ENCODE data around the gene MMP23B. TPM values are rescaled to one million over a fixed set of nuclear protein-coding genes. Genes with fewer than 3 reads are reported as not detected.

Gene MMP23B
- total and polyA plus RNA-seq, 8 donors = 5.5 to 111 (median 15.7) TPM

GRCh38 chr1:1615256-1616044 is 16.5 kb upstream of the MMP23B start, which contains the start of gene MIB2:
Gene MIB2 (plus strand): TSS chr1:1615500. CDS start chr1:1623453, 7,953 bp downstream.
- no peaks in the 10 kb centered on the region for H3K9me3 ChIP-seq
- DNase-seq = peak; percentile 97 to 99
- intact Hi-C loops (cut with DNase I; ENCODE audit: low total_unique reads) = no loop called here
- H3K4me3 ChIP-seq = peak within 1 kb of the TSS; percentile 88 to 98 (median 93)
- no peaks in the 10 kb centered on the region for H3K27me3 ChIP-seq
- WGBS, 5 donors = 0% methylated on average over 17 to 107 of the region's 107 CpGs
- peak within 1 kb of the TSS; percentile 99 to 100 (median 100) for H3K27ac ChIP-seq
- TF ChIP-seq EP300 (IDR thresholded peaks at IDR 0.05) (no peak), POLR2AphosphoS5 (IDR thresholded peaks at IDR 0.05) (peak; percentile 80 to 89 (median 85)), POLR2A (IDR thresholded peaks at IDR 0.05) (no peak)
- TF ChIP-seq, protein P1, sequence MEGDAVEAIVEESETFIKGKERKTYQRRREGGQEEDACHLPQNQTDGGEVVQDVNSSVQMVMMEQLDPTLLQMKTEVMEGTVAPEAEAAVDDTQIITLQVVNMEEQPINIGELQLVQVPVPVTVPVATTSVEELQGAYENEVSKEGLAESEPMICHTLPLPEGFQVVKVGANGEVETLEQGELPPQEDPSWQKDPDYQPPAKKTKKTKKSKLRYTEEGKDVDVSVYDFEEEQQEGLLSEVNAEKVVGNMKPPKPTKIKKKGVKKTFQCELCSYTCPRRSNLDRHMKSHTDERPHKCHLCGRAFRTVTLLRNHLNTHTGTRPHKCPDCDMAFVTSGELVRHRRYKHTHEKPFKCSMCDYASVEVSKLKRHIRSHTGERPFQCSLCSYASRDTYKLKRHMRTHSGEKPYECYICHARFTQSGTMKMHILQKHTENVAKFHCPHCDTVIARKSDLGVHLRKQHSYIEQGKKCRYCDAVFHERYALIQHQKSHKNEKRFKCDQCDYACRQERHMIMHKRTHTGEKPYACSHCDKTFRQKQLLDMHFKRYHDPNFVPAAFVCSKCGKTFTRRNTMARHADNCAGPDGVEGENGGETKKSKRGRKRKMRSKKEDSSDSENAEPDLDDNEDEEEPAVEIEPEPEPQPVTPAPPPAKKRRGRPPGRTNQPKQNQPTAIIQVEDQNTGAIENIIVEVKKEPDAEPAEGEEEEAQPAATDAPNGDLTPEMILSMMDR (IDR thresholded peaks at IDR 0.05) = no peak
- peaks cover 23 to 56% (median 43%) of the 10 kb centered on the region in 4 donors for H3K4me1 ChIP-seq
- H3K36me3 ChIP-seq = peaks cover 0 to 20% (median 11%) of the 10 kb centered on the region in 4 donors

DNA sequence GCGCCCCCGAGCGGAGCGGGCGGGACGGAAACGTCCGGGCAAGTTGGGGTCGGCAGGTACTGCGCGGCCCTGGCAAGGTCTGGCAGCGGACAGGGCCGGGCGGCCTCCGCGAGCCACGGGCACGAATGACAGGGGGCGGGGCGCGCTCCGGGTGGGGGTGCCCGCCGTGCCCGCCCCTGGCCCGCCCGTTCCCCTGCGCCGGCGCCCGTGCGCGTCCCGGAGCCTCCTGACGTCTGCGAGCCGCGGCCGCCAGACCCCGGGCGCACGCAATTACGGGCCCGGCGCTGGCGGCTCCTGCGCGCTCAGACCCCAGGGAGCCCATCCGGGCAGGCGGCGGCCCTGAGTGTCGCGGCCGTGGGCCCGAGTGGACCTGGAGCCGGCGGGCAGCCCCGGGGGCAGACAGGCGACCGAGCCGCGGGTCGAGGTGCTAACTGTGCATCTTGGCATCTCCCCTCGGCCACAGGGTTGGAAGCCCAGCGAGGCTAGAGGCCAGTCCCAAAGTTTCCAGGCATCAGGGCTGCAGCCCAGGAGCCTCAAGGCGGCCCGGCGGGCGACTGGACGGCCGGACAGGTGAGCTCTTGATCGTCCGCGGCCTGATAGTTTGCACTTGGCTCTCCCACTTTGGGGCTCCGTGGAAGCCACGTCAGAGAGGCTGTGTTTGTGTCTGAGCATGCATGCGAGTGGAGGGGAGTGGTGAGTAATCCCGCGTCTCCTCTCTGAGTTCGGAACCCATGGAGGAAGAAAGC is 15.8 kb upstream of the MMP23B start:
- TF ChIP-seq, protein P1 (IDR thresholded peaks at IDR 0.05) = no peak
- TF ChIP-seq POLR2AphosphoS5 (IDR thresholded peaks at IDR 0.05) (no peak), POLR2A (IDR thresholded peaks at IDR 0.05) (no peak), EP300 (IDR thresholded peaks at IDR 0.05) (no peak)

DNA sequence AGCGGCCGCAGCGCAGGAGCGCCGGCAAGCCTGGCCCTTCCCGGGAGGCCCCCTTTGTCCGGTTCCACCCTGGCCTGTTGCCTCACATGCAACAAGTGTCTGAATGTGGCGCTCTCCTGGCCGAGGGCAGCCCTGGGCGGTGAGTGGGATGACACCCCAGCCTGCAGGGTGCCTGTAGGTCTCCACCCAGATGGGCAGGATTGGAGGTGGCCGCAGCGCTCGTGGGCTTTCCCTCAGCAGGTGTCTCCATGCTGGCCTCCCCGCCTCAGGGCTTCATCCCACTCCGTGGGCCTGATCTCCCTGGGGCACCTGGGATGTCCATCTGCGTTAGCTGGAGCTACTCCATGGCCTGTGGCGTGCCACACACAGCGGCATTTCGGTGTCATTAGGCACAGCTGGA is 15.1 kb upstream of the MMP23B start:
- intact Hi-C loops (cut with DNase I; ENCODE audit: low total_unique reads) = no loop called here
- H3K4me3 ChIP-seq = peak overlapping the region; percentile 88 to 98 (median 93)
- H3K36me3 ChIP-seq = peaks cover 0 to 20% (median 11%) of the 10 kb centered on the region in 4 donors
- H3K4me1 ChIP-seq = peaks cover 23 to 63% (median 52%) of the 10 kb centered on the region in 4 donors
- DNase-seq = no peak
- H3K9me3 ChIP-seq = no peaks in the 10 kb centered on the region
- H3K27ac ChIP-seq = peak overlapping the region in 3 of 5 donors; percentile 99 to 100 (median 100)
- WGBS, 5 donors = 55 to 83% (median 65%) methylated on average over 13 to 19 of the region's 19 CpGs
- TF ChIP-seq EP300 (IDR thresholded peaks at IDR 0.05) = no peak
- TF ChIP-seq, protein P1 (IDR thresholded peaks at IDR 0.05) = no peak
- TF ChIP-seq POLR2AphosphoS5 (IDR thresholded peaks at IDR 0.05) = no peak
- TF ChIP-seq POLR2A (IDR thresholded peaks at IDR 0.05) = no peak
- H3K27me3 ChIP-seq = no peaks in the 10 kb centered on the region

More for the DNA sequence above, 15.8 kb upstream of the MMP23B start:
- Histone ChIP-seq H3K36me3 (peaks cover 0 to 20% (median 11%) of the 10 kb centered on the region in 4 donors), H3K9me3 (no peaks in the 10 kb centered on the region), H3K27me3 (no peaks in the 10 kb centered on the region), H3K4me1 (peaks cover 23 to 63% (median 47%) of the 10 kb centered on the region in 4 donors), H3K4me3 (peak overlapping the region; percentile 88 to 98 (median 93)), H3K27ac (peak overlapping the region; percentile 99 to 100 (median 100))
- intact Hi-C loops (cut with DNase I; ENCODE audit: low total_unique reads) = no loop called here
- peak; percentile 58 to 71 for DNase-seq
- 3 to 36% (median 4%) methylated on average over 15 to 80 of the region's 80 CpGs for WGBS, 5 donors

DNA sequence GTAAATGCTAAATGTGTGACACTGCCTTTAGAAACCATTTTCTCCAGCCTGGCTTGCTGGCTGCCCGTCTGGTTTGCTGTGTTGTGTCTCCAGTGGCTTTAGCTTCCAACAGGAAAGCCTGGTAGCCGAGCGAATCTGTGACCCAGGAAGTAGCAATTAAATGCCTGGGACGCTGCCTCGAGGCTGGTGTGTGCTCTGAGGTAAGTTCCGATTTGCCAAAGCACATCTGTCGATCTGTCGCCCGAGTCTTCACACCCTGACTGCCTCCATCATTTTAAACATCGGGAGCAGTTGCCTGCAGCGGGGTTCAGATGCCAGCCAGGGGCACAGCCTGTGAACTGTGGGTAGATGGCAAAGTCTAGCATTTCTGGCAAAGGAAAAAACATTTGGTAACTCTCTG is 14.5 kb upstream of the MMP23B start:
- Histone ChIP-seq H3K9me3 (no peaks in the 10 kb centered on the region), H3K27ac (no peak overlapping the region), H3K4me3 (no peak overlapping the region), H3K36me3 (peaks cover 0 to 20% (median 11%) of the 10 kb centered on the region in 4 donors), H3K4me1 (peaks cover 25 to 68% (median 55%) of the 10 kb centered on the region in 4 donors), H3K27me3 (no peaks in the 10 kb centered on the region)
- TF ChIP-seq POLR2AphosphoS5 (IDR thresholded peaks at IDR 0.05) (no peak), POLR2A (IDR thresholded peaks at IDR 0.05) (no peak), EP300 (IDR thresholded peaks at IDR 0.05) (no peak)
- TF ChIP-seq, protein P1 (IDR thresholded peaks at IDR 0.05) = no peak
- WGBS, 5 donors = 91 to 94% (median 93%) methylated on average over 11 of the region's 11 CpGs
- intact Hi-C loops (cut with DNase I; ENCODE audit: low total_unique reads) = no loop called here
- DNase-seq = no peak

Data from stomach (tissue), 9 donors.